Fibroblast of the aortic adventitia (primary cell): ENCODE measurements around the gene PFKFB1. TPM values are rescaled to one million over a fixed set of nuclear protein-coding genes. Genes with fewer than 3 reads are reported as not detected.

ENCODE experiments used
- DNase-seq: peaks from one replicate; pipeline ENCODE4 v3.0.0-alpha.2; 2010; ENCODE audit warnings: low read depth
- H3K4me3 ChIP-seq: 2 replicates; pipeline ENCODE4 v1.5.1; 2011; ENCODE audit warnings: low read depth, mild to moderate bottlenecking, control low read depth, low read length, moderate library complexity
- CTCF ChIP-seq: IDR thresholded peaks from 2 replicates; pipeline ENCODE4 v1.5.1; 2011; ENCODE audit warnings: mild to moderate bottlenecking, low read length, control low read depth, inconsistent platforms; ENCODE audit not compliant: insufficient read depth
- total RNA-seq: library from RNA; depleted of rRNA; stranded (reverse); fragments of >200 nt; gene quantifications from 2 replicates; pipeline ENCODE4 v1.2.3, GENCODE V29; 2012; ENCODE audit warnings: low replicate concordance

Gene PFKFB1
- 0.09 TPM in 1 of 2 replicates, not detected in the other for total RNA-seq

DNA sequence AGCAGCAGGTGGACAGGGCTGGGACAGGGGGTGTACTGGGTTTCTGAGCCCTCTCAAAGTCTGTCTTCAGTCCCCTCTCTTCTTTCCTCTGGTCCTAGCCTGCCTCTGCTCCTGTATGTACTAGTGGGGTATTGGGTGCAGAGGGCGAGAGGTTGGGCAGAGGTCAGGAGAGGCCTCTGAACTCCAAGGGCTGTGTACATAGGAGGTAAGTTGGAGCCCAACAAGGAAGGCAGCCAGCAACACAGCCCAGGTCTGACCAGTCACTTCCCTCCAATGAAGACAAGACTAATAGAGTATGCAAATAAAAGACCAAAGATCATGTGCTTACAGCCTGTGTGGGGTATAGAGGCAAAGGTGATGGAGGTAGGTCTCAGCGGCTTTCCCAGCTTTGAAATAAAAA, at the start of gene PFKFB1:
TSS of gene PFKFB1 (minus strand) at position 90 of the 400 bp plus-strand sequence. CDS start 181 bp downstream, outside the sequence.
- DNase-seq = no peak

DNA sequence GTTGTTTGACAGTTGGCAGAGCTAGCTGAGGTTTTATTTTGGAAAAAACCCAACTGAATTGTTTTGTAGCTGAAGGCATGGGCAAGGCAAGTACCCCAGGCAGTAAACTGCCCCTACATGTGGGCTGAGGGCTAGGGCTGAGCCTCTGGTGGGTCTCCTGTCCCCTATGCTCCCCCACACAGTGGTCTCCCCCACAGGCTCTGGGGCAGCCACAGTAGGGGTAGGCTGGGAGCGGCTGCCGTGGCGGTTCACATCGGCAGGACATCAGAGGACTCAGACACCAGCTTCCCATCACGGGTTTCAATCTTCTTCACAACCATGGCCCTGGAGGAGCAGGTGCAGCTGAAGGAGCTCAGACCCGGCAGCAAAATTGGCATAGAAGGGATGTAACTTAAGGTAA, 47.5 kb upstream of the PFKFB1 start:
- no peak for TF ChIP-seq CTCF
- no peak for DNase-seq
- no peak overlapping the region for H3K4me3 ChIP-seq

More for the DNA sequence above, at the start of gene PFKFB1:
- no peak for TF ChIP-seq CTCF
- H3K4me3 ChIP-seq = no peak within 1 kb of the TSS

- DNase-seq = no peak
- no peak overlapping the region for H3K4me3 ChIP-seq
- no peak for TF ChIP-seq CTCF
Observed at GRCh38 chrX:55039471-55039870, 45.5 kb upstream of the PFKFB1 start.

DNA sequence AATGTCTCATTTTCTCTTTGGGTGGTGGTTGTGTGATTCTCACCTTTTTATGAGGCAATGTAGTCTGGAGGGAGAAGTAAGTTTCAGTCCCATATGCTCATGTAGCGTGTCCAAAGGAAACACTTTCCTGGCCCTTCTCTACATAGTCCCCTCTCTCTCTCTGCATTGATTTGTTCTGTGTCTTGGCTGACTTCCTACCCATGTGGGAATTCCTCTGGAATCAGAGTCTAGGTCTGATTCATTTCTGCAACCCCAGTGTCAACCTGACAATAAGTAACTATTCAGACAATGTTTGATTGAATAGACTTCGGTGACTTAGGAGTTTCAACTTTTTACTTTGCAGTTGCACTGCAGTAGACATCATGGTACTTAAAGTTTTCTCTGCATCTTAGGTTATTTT, 39.4 kb upstream of the PFKFB1 start:
- no peak overlapping the region for H3K4me3 ChIP-seq
- TF ChIP-seq CTCF = no peak
- DNase-seq = no peak

DNA sequence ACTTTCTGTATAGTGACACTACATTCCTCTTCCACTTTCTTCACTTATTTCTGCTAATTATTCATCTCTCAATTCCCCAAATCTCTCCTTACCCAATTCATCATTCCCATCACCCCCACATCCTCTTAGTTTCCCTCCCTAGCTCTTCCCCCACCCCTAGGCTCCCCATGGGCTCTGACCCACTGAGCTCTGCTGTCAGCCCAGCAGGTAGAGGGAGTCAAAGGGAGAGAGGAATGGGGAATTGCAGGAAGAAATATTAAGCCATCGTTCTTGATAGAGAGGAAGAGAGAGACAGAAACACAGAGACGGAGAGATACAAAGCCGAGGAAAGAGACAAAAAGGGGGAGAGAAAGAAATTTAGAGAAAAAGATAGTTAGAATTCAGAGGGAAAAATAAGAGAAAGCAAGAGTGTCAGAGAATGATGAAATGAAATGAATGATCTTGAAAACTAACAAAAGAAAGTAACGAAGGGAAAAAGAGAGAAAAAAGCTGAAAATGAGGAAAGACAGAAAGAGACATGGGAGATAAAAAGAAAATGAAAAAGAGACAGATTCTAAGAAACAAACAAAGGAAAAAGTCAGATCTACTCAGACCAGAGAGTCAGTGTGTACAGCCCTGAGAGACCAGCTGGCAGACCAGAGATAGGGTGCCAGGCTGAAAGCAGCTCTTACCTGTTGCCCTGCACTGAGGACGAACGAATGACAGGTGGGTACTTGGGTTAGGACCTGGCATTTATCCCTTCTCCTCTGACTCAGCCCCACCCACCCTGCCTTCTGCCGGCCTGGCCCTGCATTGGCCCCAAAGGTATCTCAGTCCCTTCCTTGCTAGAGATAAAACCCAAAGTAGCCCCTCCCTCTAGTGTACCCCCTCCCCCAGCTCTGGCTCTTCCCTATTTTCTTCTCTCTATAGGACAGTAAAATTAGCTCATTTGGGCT, 36.5 kb upstream of the PFKFB1 start, which contains the start of gene ALAS2:
TSS of gene ALAS2 (minus strand) at position 707 of the 935 bp plus-strand sequence. CDS start 4,977 bp downstream, outside the sequence.
- DNase-seq = no peak
- no peak for TF ChIP-seq CTCF
- no peak within 1 kb of the TSS for H3K4me3 ChIP-seq

DNA sequence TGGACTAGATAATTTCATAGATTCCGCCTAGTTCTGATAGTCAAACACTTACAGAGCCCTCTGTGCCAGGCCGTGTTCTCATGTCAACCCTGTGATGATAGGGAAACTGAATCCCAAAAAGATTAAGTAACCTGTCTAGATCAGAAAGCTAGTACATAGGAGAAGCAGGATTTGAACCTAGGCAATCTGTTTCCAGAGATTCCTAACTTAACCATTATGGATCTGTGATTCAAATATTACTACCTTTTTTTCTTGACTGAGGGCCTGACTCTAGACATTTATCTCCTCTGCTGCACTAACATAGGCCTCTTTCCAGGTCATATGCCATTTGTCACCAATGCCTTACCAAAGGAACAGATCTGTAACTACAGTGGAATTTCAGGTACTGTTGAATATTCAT, 35.3 kb upstream of the PFKFB1 start:
- no peak for TF ChIP-seq CTCF
- DNase-seq = no peak
- H3K4me3 ChIP-seq = no peak overlapping the region
